LHCN-M2 (cell line): ENCODE data around the gene CASKIN2. TPM values are rescaled to one million over a fixed set of nuclear protein-coding genes. Genes with fewer than 3 reads are reported as not detected.

Source experiments
- DNase-seq: peaks from one replicate; pipeline ENCODE4 v3.0.0-alpha.2; 2012; ENCODE audit warnings: low read depth
- total RNA-seq: library from RNA; depleted of rRNA; stranded (reverse); fragments of >200 nt; gene quantifications from 2 replicates; pipeline ENCODE4 v1.2.3, GENCODE V29; 2014

CASKIN2 gene
- total RNA-seq, 1 experiment from 2014 or later = 7.7 TPM

DNA sequence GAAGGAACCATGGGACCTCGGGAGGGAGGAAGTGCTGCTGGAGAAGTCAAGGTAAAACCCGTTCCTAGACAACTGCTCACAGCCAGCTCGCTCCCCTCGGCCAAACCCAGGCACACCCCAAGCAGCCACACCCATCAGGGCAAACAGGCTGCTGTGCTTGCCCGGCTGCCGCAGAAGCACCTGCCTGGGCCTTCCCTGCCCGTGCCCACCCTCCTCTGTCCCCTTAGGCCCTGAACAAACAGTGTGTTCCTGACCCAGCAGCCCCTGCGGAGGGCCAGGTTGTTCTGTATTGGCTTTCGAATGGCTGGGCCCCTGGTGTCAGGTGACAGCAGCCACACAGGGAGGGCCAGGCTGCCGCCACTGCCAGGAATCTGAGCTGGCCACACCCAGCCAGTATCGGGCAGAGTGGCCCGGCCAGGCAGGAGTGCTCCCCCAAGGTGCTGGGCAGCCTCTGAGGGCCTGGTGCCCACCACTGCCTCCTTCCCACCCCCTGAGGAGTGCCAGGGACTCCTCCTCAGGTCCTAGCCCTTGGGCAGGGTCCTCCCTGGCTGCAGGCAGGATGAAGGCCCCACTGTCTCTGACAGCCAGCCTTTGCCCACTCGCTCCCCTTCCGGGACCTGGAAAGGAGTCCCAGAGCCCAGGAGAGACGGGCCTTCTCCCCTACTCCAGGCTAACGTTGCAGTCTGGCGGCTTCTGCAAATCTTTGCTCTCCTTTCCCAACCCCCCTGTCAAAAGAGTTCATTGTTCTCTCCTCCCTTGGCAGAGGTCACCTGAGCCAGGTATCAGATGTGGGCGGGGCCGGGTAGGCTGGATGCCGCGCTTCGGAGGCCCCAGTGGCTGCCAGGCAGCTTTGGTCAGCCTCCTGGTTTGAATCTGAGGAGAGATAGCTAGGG is 34.2 kb upstream of the CASKIN2 start:
- no peak for DNase-seq

DNA sequence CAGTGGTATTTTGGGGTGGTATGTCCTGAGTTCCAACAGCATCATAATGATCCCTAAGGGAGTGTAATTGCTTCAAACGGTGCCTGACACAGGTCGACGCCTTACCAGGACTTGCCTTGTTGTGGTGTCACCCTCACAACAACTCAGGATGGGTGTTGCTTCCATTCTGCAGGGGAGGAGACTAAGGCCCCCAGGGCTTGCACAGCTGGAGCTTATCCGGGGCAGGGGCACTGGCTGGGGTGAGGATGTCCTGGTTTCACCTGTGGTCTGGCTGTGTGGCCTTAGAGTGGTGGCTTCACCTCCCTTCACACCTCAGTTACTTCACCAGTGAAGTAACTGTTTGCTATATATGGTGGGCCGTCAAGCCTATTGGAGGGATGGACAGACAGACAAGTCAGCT is 33.5 kb upstream of the CASKIN2 start:
- no peak for DNase-seq

DNA sequence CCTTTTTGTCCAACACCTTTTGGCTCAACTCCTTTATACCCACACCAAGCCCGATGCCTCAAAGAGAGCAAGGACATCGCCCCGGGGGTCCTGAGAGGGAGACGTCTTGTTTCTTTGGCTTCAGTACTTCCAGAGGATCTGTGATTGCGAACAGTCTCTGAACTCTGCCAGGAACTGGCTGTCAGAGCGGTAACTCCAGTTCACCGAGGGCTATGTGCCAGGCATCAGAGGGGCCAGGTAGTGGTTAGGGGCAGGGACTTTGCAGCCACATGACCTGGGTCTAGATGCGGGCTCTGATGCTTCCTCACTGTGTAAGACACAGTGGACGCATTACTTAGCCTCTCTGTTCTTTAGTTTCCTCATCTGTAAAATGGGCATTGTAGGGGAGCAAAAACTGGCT is 31.8 kb upstream of the CASKIN2 start:
- DNase-seq = no peak

DNA sequence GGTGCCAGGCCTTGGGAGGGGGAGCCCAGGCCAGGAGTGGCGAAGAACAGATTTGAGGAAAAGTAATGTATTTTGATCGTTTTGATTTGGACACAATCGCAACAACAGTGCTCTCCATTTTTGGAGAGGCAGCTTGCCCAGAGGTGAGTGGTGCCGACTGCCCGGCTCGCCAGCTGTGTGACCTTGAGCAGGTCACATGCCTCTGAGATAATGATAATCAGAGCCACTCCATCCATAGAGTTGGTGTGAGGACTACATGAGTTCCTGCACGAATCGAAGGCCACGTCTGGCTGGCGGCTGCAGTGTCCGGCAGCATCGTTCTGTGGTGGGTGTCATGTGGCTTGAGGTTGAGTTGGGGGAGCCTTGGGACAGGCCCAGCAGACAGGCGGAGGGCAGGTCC is 30.8 kb upstream of the CASKIN2 start:
- DNase-seq = no peak

DNA sequence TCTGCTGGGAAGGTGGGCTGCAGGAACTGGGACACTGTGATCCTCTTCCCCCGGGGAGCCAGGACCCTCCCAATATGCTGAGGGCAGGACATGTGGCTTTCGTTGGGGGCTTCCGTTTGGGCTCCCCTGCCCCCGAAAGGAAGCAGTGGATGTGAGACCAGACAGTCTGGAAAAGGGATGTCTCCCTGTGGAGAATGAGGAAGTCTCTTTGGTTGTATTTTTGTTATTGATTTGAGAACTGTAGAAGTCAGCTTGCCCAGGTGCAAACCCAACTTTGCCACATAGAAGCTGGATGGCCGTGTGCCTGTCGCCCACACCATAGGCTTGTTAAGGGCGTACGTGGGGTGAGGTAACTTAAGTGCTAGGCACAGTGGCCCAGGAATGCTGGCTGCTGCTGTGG is 28.9 kb upstream of the CASKIN2 start:
- no peak for DNase-seq

DNA sequence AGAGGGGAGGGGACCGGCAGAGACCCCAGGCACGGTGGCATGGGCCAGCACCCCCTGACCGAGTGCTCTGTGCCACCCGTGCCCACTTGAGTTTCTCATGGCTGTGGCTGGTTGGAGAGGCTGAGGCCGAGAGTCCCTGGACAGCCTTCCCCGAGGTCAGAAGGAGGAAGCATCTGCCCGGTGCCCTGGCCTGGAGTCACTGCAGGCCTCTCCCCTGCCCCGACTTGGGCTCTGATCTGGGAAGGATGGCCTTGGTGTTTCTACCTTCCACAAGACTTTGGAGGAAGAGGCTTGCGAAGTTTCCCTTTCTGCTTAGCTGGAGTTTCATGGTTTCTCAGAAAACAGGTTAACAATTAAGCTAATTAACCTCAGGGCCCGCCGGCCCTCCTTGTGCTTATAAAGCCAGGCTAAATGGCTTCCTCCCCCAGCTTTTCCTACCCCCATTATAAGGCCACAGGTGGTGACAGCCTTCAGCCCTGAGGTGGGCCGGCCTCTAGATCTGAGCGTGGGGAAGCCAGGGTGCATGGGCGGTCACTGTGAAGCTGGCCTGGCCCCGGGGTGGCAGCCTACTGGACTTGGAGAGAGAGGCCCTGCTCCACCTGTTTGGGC is 27.5 kb upstream of the CASKIN2 start:
- no peak for DNase-seq

DNA sequence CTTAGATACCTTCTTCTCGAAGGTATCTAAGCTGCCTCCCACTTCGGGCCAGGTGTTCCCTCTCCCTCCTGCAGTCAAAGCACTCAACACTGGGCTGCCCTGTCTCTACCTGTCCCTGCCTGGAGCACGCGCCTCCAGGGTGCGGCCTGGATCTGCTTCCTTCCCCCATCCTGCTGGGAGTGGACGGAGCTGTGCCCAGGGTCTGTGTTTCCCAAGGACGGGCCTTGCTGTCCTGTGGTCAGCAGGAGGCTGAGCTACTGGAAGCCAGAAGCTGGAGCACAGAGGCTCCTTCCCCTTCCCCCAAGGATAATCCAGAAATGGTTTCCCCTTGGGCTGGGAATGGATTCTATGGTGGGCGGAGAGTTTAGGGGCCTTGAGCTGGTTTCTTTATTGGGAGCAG is 26.9 kb upstream of the CASKIN2 start:
- DNase-seq = no peak

DNA sequence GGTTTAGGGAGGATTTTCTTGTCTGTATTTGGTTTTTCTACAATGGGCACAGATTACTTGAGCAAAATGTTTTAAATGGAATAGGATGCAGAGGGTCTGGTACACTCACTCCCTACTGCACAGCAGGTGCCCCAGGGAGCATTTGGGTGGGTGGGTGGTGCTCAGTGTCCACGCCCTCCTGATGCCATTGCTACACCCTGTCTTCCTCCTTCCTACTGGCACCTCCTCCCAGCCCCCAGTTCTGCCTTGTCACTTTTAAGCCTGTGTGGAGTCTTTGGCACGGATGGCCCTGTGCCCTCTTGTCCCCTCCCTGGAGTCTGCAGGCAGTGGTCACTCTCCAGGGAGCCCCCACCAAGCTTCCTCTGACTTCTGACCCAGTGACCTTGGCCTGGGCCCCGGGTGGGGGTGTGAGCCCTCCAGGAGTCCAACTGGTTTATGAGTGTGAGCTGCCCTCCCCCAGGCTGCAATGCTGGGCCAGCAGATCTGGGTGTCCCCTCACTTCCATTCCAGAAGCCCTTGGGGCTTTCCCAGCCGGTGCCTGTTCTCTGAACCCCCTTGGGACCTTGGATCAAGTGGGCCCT is 25.7 kb upstream of the CASKIN2 start:
- no peak for DNase-seq

DNA sequence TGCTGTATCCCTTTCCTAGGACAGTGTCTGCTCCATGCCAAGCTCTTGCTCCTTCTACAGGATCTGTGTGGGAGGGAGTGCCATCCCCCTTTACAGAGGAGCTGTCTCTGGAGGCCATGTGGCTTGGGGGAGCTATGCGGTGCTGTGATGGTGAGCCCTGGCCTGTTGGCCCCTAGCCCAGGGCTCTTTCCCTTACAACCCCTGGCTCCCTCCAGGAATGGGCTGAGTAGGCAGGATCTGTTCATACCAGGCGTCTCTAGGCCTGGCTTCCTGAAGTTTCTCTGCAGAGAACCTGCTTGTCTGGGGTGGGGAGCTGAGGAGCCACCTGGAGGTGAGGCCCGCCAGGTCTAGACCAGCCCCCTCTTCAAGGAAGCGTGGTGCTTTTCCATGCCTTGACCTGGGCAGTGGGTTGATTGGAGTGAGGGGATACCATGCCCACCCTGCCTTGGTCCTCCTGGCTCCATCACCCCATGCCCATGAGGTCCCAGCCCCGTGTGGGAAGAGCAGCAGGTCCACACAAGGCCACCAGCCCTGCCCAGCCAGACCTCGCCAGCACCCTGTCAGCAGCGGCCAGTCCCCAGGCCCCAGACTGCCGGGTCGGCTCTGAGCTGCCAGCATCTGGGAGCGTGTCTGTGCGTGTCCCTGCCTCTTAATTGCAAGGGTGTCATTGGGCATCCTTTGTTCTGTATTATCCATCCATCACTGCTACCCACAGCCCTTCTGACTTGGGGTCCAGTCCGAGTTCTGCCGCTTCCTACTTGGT is 24.8 kb upstream of the CASKIN2 start:
- no peak for DNase-seq

DNA sequence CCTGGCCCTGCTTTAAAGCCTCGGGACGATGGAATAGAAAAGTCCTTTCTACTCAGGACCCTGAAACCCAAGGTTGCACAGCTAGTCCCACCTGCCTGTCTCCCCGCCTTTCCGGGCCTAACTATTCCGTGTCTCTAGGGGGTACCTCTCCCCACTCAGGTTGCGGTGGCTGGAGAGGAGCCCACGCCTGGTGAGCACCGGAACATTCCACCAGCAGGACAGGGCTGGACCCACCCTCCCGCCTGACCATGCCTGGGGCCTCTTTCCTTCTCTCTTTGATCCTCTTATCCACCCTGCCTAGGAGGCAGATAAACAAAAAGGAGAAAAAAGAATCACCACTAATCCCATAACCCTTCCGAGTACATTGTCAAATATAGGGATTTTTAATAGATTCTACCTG is 21.0 kb upstream of the CASKIN2 start:
- DNase-seq = no peak

DNA sequence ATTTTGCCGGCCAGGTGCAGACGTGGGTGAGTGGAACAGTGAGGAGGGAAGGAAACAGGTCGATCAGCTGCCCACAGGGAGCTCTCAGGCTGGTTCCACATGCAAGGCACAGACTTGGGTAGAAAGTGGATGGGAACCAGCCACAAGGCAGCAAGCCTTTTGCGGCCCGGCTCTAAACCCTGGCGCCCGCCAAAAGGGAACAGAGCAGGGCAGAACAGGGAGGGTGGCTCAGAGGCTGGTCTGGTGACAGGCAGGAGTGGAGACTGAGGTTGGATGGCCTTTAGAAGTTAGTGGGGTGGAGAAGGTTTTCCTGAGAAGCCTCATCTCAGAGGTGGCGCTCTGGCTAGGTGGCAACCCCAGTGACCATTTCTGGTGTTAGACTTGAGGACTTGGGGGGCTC is 20.5 kb upstream of the CASKIN2 start:
- DNase-seq = no peak

DNA sequence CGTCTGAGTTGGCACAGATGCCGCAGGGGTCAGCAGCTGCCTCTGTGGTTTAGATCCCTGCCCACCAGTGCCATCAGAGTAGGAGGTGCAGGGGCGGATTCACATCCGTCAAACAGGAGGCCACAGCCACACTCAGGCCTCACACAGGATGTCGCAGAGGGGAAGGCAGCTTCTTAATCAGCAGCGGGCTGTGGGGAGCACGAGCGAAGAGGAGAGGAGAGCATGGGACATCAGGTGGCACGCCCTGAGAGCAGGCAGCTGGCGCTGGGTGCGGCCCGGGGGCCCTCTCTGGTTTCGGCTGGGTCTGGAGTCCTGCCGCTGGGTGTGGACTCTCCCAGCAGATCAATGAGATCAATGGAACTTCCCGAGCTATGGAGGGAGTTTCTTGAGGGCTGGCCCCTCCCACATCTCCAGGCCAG is 19.8 kb upstream of the CASKIN2 start:
- DNase-seq = peak; percentile 50

DNA sequence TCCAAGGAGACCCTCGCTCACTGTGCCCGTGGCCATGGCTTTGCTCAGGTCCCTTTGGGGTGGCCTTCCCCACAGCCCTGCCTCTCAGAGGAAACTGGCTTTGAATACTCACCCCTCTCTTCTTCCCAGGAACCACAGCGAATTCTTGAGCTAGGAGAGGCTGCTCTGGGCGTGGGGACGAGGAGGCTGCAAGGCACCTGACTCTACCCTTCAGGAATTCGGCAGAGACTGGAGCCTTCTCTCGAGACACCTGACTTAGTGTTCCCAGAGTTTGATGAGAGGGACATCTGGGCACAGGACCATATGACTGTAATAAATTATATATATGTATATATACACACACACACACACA is 16.4 kb upstream of the CASKIN2 start:
- peak; percentile 33 for DNase-seq

DNA sequence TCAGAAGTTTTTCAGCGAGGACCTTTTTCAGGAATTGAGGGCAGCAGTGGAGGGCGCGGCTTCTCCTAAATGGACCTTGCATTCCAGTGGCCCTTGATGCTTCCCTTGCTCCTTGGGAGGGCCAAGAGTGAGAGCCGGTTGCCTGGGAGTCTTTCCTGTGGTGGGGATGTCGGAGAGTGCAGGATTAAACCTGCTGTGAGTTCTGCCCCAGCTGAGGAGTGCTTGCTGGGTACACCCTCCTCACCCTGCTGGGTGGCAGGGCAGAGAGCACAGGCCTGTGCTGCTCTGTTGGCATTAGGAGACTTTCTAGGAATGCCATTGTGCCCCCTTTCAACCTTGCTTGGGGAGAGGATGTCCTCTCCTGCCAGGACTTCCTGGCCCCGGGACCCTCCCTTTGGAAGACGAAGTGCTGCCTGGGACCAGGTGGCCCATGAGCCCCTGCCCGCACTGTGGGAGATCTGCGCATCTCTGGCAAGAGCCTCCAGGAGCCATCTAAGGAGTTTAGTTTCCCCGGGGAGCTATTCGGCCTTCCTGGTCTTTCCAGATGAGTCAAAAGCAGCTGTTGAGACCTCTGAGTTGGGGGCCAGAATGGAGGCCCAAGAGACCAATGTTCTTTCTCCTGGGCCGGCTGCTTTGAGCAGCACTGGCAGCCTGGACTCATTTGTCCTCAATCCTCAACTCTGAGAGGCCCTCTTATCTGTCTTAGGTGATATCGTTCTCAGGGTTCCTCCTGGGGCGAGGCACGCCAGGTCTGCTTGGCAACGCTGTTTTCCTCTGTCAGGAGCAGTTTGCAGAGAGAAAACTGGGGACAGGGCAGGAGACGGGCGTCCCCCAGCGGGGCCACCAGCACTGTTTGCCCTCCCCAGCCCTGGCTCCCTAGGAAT is 15.7 kb upstream of the CASKIN2 start:
- DNase-seq = peak; percentile 57

DNA sequence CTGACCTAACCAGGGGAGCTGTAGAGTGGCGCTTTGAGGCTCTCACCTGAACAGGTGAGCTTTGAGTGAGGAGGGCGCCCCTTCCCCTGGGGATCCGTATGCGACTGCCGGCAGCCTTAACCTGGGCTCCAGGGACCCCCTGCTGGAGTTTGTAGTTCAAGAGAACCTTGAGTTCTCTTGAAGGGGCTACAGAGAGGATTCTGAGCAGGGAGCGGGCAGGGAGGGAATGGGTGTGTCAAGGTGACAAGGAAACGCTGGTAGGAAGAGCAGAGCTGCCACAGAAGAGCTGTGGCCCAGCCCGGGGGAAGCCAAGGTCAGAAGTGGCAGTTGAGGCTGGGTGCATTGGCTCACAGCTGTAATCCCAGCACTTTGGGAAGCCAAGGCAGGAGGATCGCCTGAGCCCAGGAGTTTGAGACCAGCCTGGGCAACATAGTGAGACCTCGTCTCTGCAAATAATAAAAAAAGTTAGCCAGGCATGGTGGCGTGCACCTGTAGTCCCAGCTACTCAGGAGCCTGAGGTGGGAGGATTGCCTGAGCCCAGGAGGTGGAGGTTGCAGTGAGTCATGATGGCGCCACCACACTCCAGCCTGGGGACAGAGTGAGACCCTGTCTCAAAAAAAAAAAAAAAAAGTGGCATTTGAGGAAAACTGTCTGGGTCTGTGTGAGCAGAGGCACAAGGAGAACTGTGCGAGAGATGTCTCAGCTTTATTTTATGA is 11.4 kb upstream of the CASKIN2 start:
- DNase-seq = no peak

DNA sequence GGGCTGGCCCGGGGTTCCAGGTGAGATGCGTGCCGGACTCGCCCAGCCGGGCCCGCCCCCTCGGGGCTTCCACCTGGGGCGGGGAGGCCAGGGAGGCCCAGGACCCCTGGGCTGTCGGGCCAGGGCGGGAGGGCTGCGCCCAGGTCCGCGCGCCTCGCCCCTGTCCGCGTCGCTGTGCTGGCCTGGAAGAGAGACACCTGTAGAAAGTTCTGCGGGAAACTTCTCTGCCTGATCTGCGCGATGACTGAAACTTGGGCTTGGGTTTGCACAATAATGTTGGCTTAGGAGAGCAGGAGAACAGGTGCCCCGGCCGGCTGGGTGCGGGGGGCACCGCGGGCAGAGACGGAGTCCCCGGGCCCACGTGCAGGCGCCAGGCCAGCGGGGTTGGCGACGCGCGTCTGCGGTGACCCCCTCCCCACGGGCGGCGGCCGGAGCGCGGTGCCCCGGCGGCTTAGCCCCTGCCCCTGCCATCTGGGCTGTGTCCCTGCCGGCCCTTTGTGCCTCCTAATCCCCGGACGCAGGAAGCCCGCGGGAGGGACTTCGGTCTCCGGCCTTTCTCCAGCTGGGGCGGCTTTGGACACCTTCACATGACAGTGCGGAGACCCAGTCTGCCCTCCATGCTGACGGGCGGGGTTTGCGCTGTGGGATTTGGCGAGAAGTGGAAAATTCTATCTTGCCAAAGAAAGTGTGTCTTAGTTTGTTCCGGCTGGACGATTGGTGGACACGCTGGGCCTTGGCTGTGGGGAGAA is 10.6 kb upstream of the CASKIN2 start:
- DNase-seq = no peak

DNA sequence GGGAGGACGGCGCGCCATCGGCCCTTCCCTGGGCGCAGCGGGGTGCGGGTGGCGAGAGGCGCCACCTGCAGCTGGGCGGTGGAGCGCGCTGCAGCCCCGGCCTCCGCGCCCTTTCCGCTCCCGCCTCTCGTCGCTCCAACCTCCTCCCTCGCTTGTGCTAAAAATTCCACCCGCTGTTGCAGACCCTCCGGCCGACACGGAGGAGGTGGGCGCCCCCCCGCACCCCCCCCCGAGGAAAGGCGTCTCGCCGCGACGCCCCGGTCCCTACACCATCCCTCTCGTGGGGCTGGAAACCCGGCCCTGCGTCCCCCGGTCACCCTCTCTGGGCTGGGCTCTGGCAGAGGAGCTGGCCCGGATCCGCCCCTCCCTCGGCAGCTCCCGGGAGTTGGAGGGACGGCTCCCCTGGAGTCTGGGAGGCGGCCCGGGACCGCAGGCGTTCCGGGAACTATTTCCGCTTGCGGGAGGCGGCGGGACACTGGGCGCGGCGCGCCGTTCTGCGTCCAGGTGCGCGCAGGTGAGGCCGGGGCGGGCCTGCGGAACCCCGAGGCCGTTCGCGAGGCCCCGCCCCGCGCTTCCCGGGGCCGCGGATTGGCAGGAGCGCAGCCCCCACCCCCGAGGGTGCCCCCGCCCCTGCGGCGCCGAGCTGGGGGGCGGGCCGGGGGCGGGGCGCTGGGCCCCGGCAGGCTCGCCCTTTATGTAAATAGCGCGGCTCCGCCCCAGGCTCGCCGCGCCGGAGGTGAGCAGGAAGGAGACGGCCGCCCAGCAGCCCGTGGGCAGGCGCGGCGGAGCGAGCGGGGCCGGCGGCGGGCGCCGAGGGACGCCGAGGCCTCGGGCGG is 9.9 kb upstream of the CASKIN2 start, which contains the start of gene LLGL2:
Gene LLGL2, plus strand, starts transcription at position 728 of the 836 bp plus-strand sequence. CDS start 17,730 bp downstream, outside the sequence.
- no peak for DNase-seq

DNA sequence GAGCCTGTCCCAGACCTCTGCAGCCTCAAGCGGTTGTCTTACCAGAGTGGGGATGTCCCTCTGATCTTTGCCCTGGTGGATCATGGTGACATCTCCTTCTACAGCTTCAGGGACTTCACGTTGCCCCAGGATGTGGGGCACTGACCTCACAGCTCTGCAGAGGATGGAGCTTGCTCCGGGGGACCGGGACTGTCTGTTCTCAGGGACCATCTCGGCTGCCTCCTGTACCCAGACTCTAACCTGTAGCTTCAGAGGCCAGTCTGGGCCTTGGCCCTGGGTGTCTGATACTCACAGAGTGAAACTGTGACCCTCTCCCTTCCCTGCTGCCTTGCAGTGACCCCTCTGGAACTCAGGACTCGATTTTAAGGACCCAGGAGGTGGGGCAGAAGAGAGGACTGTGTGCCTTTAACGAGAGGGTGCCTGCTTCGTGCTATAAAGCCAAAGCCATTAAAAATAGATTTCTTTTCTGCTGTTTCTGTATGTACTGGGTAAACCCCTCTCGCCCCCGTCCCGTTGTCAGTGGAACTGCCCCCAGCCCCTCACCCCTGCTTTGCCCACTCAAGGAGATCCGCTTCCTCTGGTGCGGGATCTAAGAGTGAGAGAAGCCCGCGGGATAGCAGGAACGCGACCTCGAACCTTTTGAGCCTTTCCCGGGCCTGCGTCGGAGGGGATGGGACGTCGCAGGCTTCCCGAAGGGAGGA is 9.1 kb upstream of the CASKIN2 start:
- no peak for DNase-seq
